Hematopoietic multipotent progenitor cell (in vitro differentiated cells): ENCODE measurements around the gene PFN3. TPM values are rescaled to one million over a fixed set of nuclear protein-coding genes. Genes with fewer than 3 reads are reported as not detected.
A peak's percentile ranks its signal among the peaks of the same experiment; 100 is the strongest.
"Not testable (repeated sequence)": the region's sequence is repeated elsewhere in the genome, so short reads cannot be mapped to it uniquely, and the experiment has no call there.

ENCODE experiments used
- DNase-seq, 3 donors: peaks; one replicate each; pipeline ENCODE4 v3.0.0-alpha.2; 2011 to 2015; ENCODE audit warnings: low read depth in 2 of 3, low spot score in 2 of 3
- total RNA-seq: library from RNA; depleted of rRNA; stranded (reverse); fragments of >200 nt; gene quantifications from one replicate; pipeline ENCODE4 v1.2.3, GENCODE V29; 2012

The PFN3 gene
- total RNA-seq, 1 donor = not detected

GRCh38 chr5:177425801-177426565, 25.5 kb upstream of the PFN3 start:
- DNase-seq = peak; percentile 96 to 100 (median 100)

GRCh38 chr5:177425196-177425800, 24.8 kb upstream of the PFN3 start:
- DNase-seq = no peak

GRCh38 chr5:177423671-177424070, 23.2 kb upstream of the PFN3 start:
- DNase-seq = no peak

- DNase-seq = no peak
Measured at GRCh38 chr5:177421062-177421798, 20.8 kb upstream of the PFN3 start.

GRCh38 chr5:177420472-177420871, 20.0 kb upstream of the PFN3 start:
- DNase-seq = not testable (repeated sequence)

GRCh38 chr5:177419046-177419445, 18.6 kb upstream of the PFN3 start:
- no peak for DNase-seq

- not testable (repeated sequence) for DNase-seq
Measured at GRCh38 chr5:177417081-177417480, 16.6 kb upstream of the PFN3 start.

GRCh38 chr5:177414481-177414880, 14.0 kb upstream of the PFN3 start:
- DNase-seq = no peak

GRCh38 chr5:177412603-177413233, 12.3 kb upstream of the PFN3 start:
- DNase-seq = no peak

- DNase-seq = no peak
Measured at GRCh38 chr5:177410575-177410974, 10.1 kb upstream of the PFN3 start.

GRCh38 chr5:177409043-177409801, 8.8 kb upstream of the PFN3 start, which contains the start of gene F12:
TSS of gene F12 (minus strand) at chr5:177409564. CDS start at chr5:177409527, 37 bp downstream.
- DNase-seq = no peak

GRCh38 chr5:177405805-177406204, 5.3 kb upstream of the PFN3 start:
- DNase-seq = peak in 2 of 3 donors; percentile 73 to 82

- DNase-seq = no peak
Measured at GRCh38 chr5:177405312-177405711, 4.9 kb upstream of the PFN3 start.

- DNase-seq = no peak
Measured at GRCh38 chr5:177404641-177405179, 4.2 kb upstream of the PFN3 start.

- peak; percentile 69 to 92 (median 91) for DNase-seq
Measured at GRCh38 chr5:177403792-177404640, 3.6 kb upstream of the PFN3 start.

GRCh38 chr5:177403102-177403791, 2.8 kb upstream of the PFN3 start:
- peak in 2 of 3 donors; percentile 54 for DNase-seq

GRCh38 chr5:177402271-177403043, 2.0 kb upstream of the PFN3 start:
- DNase-seq = peak in 1 of 3 donors; percentile 22
